GM18519 (cell line): ENCODE results near the gene TSPAN14.

ENCODE experiments used
- ATAC-seq: cut with Tn5 transposase; IDR thresholded peaks from one replicate; pipeline ENCODE4 v1.9.1; 2021; ENCODE audit warnings: mild to moderate bottlenecking, moderate library complexity; ENCODE audit not compliant: unreplicated experiment, low FRiP score

TSPAN14 gene

GRCh38 chr10:80580638-80581468 is 126.7 kb downstream of the TSPAN14 start:
- no peak for ATAC-seq

GRCh38 chr10:80581469-80581835 is 127.3 kb downstream of the TSPAN14 start:
- ATAC-seq = no peak

GRCh38 chr10:80582286-80582960 is 128.3 kb downstream of the TSPAN14 start:
- ATAC-seq = no peak
